LNCaP clone FGC (cell line): ENCODE data around the gene DNM1L.

Experiments
- DNase-seq: peaks from one replicate; pipeline ENCODE4 v3.0.0-alpha.2; 2011; ENCODE audit warnings: low read depth
- H3K4me3 ChIP-seq: 2 replicates; pipeline ENCODE4 v1.5.1; 2011; ENCODE audit warnings: mild to moderate bottlenecking, low read depth, low read length, control low read depth
- TF ChIP-seq, protein P1 (sequence below): IDR thresholded peaks from 2 replicates; pipeline ENCODE4 v1.5.1; 2012; ENCODE audit warnings: mild to moderate bottlenecking; ENCODE audit not compliant: control insufficient read depth, insufficient read depth; ENCODE audit errors: extremely low read depth

DNM1L gene

DNA sequence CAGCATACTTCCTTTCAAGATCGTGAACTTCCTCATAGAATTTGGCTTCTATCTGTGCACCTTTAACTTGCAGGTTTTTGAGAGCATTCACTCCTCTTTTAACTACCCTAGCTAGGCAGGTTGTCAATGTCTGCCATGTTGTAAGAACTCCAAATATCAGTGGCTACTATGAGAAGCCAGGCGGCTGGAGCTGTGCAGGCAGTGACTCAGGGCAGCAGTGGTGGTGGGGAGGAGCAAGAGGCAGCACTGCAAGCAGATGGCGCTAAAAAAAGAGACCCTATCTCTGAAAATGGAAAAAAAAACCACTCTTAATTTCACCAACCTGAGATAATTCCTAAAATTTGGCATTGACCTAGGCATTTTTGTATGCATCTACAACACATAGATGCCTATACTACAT lies 48.1 kb downstream of the DNM1L start:
- TF ChIP-seq, protein P1, sequence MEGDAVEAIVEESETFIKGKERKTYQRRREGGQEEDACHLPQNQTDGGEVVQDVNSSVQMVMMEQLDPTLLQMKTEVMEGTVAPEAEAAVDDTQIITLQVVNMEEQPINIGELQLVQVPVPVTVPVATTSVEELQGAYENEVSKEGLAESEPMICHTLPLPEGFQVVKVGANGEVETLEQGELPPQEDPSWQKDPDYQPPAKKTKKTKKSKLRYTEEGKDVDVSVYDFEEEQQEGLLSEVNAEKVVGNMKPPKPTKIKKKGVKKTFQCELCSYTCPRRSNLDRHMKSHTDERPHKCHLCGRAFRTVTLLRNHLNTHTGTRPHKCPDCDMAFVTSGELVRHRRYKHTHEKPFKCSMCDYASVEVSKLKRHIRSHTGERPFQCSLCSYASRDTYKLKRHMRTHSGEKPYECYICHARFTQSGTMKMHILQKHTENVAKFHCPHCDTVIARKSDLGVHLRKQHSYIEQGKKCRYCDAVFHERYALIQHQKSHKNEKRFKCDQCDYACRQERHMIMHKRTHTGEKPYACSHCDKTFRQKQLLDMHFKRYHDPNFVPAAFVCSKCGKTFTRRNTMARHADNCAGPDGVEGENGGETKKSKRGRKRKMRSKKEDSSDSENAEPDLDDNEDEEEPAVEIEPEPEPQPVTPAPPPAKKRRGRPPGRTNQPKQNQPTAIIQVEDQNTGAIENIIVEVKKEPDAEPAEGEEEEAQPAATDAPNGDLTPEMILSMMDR: no peak
- H3K4me3 ChIP-seq: no peak overlapping the region
- DNase-seq: no peak

DNA sequence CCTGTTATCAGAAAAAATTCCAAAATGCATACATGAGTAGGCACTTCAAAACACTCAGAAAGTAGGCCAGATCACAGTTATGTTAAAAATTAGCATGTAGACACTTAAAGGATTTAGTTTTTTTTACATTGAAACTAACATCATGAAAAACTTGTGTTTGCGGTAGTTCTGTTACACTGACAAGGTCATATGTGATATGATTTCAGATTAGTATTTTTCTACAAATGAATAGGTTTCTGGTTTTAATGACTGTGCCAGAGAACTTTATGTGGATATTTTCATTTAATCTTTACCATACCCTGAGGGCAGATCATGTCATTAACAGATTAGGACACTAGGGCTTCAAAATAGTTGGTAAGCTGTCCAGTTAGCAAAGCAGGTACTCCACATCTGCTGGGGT lies 55.9 kb downstream of the DNM1L start:
- TF ChIP-seq, protein P1: no peak
- DNase-seq: no peak
- H3K4me3 ChIP-seq: no peak overlapping the region

DNA sequence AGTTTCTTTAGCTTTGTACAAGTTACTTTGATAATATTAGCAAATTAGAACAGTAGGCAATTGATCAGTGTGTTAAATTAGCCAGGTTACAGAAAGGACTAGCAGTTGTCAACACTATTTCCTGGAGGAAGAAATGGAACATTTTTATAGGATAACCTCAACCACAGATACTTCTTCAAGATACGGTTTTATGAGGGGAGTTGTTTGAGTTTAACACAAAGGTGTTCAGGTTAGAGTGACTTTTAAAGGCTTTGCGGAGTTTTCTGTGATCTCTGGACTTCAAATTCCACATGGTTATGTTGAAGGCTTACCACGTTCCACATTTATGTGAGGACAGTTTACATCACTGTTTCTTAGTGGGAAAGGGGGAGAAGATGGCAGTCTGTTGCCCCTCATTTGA lies 57.3 kb downstream of the DNM1L start:
- DNase-seq: peak; percentile 34
- TF ChIP-seq, protein P1: no peak
- no peak overlapping the region for H3K4me3 ChIP-seq

DNA sequence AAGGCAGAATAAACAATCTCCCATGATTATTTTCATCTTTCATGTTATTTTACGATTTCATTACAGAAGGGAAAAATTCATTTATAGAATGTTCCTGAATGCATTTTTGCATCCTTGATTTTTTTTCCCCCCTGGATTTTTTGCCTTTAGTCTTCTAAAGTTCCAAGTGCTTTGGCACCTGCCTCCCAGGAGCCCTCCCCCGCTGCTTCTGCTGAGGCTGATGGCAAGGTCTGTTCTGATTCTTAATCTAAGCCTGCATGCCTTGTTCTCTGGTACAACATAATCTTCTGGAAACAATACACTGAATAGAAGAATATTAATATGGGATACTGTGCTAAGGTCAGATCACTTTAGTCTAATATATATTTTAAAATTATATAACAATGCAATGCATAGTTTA lies 58.6 kb downstream of the DNM1L start:
- no peak overlapping the region for H3K4me3 ChIP-seq
- TF ChIP-seq, protein P1: no peak
- no peak for DNase-seq

DNA sequence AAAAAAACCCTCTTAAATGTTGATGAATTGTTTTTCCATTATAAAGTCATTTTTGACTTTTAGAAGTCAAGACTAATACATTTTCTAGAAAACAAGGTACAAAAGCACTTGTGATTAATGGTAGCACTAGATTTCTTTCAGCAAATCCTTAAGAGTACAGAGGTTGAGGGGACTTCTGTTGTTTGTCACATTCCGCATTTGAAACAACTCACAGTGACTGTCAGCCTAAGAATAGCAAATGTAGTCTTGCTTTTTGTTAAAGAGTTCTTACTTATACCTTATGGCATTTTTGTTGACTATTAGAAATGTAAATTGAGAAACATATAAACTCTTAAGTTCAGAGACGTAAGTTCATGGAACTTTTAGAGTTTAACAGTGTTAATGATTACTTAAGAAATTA lies 60.2 kb downstream of the DNM1L start:
- H3K4me3 ChIP-seq: no peak overlapping the region
- TF ChIP-seq, protein P1: no peak
- DNase-seq: no peak

DNA sequence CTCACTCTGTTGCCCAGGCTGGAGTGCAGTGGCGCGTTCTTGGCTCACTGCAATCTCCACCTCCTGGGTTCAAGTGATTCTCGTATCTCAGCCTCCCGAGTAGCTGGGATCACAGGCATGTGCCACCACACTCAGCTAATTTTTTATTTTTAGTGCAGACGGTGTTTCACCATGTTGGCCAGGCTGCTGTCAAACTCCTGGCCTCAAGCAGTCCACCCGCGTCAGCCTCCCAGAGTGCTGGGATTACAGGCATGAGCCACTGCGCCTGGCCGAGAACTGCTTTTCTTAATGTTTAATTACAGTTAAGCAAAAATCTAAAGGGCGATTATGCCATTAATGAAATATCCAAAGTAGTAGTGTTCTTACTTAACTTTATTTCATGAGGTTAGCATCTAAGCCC lies 63.0 kb downstream of the DNM1L start:
- no peak for DNase-seq
- TF ChIP-seq, protein P1: no peak
- no peak overlapping the region for H3K4me3 ChIP-seq

DNA sequence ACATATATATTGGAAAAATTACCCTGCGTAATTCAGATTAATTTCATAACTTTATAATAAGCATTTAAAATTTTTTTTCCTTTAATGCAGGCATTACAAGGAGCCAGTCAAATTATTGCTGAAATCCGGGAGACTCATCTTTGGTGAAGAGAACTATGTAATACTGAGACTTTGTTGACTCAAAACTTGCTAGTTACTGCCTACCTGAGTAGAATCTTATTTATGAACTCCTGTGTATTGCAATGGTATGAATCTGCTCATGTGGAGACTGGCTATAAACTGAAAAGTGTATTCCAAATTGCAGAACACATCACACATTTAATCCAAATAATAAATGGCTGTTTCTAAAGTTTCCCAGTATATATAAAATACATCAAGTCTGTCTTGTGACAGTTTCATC lies 64.2 kb downstream of the DNM1L start:
- DNase-seq: no peak
- no peak overlapping the region for H3K4me3 ChIP-seq
- TF ChIP-seq, protein P1: no peak
